HepG2 (cell line): ENCODE results near the gene MMP24OS. TPM values are rescaled to one million over a fixed set of nuclear protein-coding genes. Genes with fewer than 3 reads are reported as not detected.

ENCODE experiments used
- AKAP8 ChIP-seq: sonication (generic); formaldehyde crosslinking; IDR thresholded peaks from 2 replicates; pipeline ENCODE4 v1.5.1; 2020; ENCODE audit warnings: mild to moderate bottlenecking, missing genetic modification reagents
- BCL3 ChIP-seq: sonication (generic); formaldehyde crosslinking; IDR thresholded peaks from 2 replicates; pipeline ENCODE4 v1.5.1; 2020; ENCODE audit warnings: mild to moderate bottlenecking, missing genetic modification reagents, moderate library complexity
- DZIP1 ChIP-seq: sonication (generic); formaldehyde crosslinking; IDR thresholded peaks from 2 replicates; pipeline ENCODE4 v1.5.0; 2020; ENCODE audit warnings: mild to moderate bottlenecking, missing genetic modification reagents
- EZH2 ChIP-seq: conservative IDR thresholded peaks from 2 replicates; pipeline ENCODE4 v1.6.1; 2012; ENCODE audit warnings: mild to moderate bottlenecking, low read depth, low read length, moderate library complexity
- KDM4B ChIP-seq: sonication (generic); formaldehyde crosslinking; IDR thresholded peaks from 2 replicates; pipeline ENCODE4 v1.4.0; 2020; ENCODE audit warnings: missing genetic modification reagents
- PRDM10 ChIP-seq: sonication (generic); formaldehyde crosslinking; IDR thresholded peaks from 2 replicates; pipeline ENCODE4 v1.4.0; 2020; ENCODE audit warnings: low read depth, missing genetic modification reagents
- SUZ12 ChIP-seq: fragments of 150-350 bp; IDR thresholded peaks from 2 replicates; pipeline ENCODE4 v1.6.1; 2014; ENCODE audit warnings: low read depth, low read length
- TIGD3 ChIP-seq: sonication (generic); formaldehyde crosslinking; IDR thresholded peaks from 2 replicates; pipeline ENCODE4 v1.5.1; 2020; ENCODE audit warnings: mild to moderate bottlenecking, missing genetic modification reagents, borderline replicate concordance
- YEATS4 ChIP-seq: sonication (generic); formaldehyde crosslinking; IDR thresholded peaks from 2 replicates; pipeline ENCODE4 v1.4.0; 2020; ENCODE audit warnings: missing genetic modification reagents, borderline replicate concordance
- ZBTB43 ChIP-seq: sonication (generic); formaldehyde crosslinking; conservative IDR thresholded peaks from 2 replicates; pipeline ENCODE4 v1.4.0; 2020; ENCODE audit warnings: missing genetic modification reagents
- ZNF205 ChIP-seq: IDR thresholded peaks from 2 replicates; pipeline ENCODE4 v1.6.1; 2018; ENCODE audit warnings: missing biosample characterization, missing genetic modification reagents
- ZNF224 ChIP-seq: sonication (generic); formaldehyde crosslinking; IDR thresholded peaks from 2 replicates; pipeline ENCODE4 v1.5.0; 2020; ENCODE audit warnings: mild to moderate bottlenecking, missing genetic modification reagents
- ZNF230 ChIP-seq: sonication (generic); formaldehyde crosslinking; IDR thresholded peaks from 2 replicates; pipeline ENCODE4 v1.4.0; 2020; ENCODE audit warnings: mild to moderate bottlenecking, missing genetic modification reagents
- ZNF292 ChIP-seq: sonication (generic); formaldehyde crosslinking; IDR thresholded peaks from 2 replicates; pipeline ENCODE4 v1.8.1; 2022; ENCODE audit warnings: mild to moderate bottlenecking, low read depth, missing genetic modification reagents, borderline replicate concordance
- ZNF644 ChIP-seq: IDR thresholded peaks from 2 replicates; pipeline ENCODE4 v1.6.1; 2016; ENCODE audit warnings: low read depth
- ZNF720 ChIP-seq: sonication (generic); formaldehyde crosslinking; IDR thresholded peaks from 2 replicates; pipeline ENCODE4 v1.4.0; 2020; ENCODE audit warnings: missing genetic modification reagents
- ZNF879 ChIP-seq: sonication (generic); formaldehyde crosslinking; IDR thresholded peaks from 2 replicates; pipeline ENCODE4 v1.8.1; 2023; ENCODE audit warnings: missing genetic modification reagents
- polyA plus RNA-seq, 8 experiments: library from polyadenylated mRNA; depleted of rRNA in 3 of 8; stranded (reverse) in 7 of 8; unstranded in 1 of 8; fragments of >200 nt; fragmentation: Illumina TruSeq in 4 of 8; extraction: Trizol in 4 of 8; gene quantifications; 2 replicates each; pipeline versions ENCODE4 v1.2.1 to v1.2.3, GENCODE V29; 2011 to 2016; ENCODE audit warnings: low read depth in 4 of 8, missing spikeins in 1 of 8, mixed read lengths in 1 of 8; ENCODE audit not compliant: insufficient read depth in 1 of 8
- total RNA-seq, 5 experiments: library from RNA; depleted of rRNA; stranded (reverse); fragments of >200 nt; fragmentation: Illumina TruSeq; extraction: Trizol; gene quantifications; 2 replicates each; pipeline ENCODE4 v1.2.3, GENCODE V29; 2016; ENCODE audit warnings: low read depth in 1 of 5

The MMP24OS gene
- total and polyA plus RNA-seq, 2 of the 13 experiments (the other 11 are each of a cell fraction or from before 2014, with no cell fraction given): 6.0 to 8.5 TPM

GRCh38 chr20:35284267-35284991, 6.5 kb upstream of the MMP24OS start, which contains the start of gene EIF6 (continued):
- TF ChIP-seq EZH2 (no peak), DZIP1 (CRISPR knock-in tag) (no peak), TIGD3 (CRISPR knock-in tag) (peak; percentile 87), ZNF224 (CRISPR knock-in tag) (0 out of 2 replicates have a peak, but pooled peaks have one; percentile 80), KDM4B (CRISPR knock-in tag) (peak; percentile 92; the same call in 1 of the 2 replicates), PRDM10 (CRISPR knock-in tag) (peak; percentile 35; the same call in 1 of the 2 replicates), ZNF292 (CRISPR knock-in tag) (peak; percentile 30), ZNF644 (CRISPR knock-in tag) (no peak), YEATS4 (CRISPR knock-in tag) (peak; percentile 99), AKAP8 (CRISPR knock-in tag) (peak; percentile 83), ZNF205 (CRISPR knock-in tag) (peak; percentile 78), BCL3 (CRISPR knock-in tag) (no peak; the same call in none of the 2 replicates), SUZ12 (no peak), ZNF879 (CRISPR knock-in tag) (peak; percentile 73; the same call in 1 of the 2 replicates), ZNF720 (CRISPR knock-in tag) (peak; percentile 73; the same call in 1 of the 2 replicates), ZNF230 (CRISPR knock-in tag) (peak; percentile 70), ZBTB43 (CRISPR knock-in tag) (0 out of 2 replicates have a peak, but pooled peaks have one; percentile 9)
